ENCODE results near the gene PTPRM.

Gene PTPRM

GRCh38 chr18:8174771-8175170, 607.7 kb downstream of the PTPRM start:
- Mint-ChIP-seq H3K36me3 (no peaks in the 10 kb centered on the region), H3K27me3 (no peaks in the 10 kb centered on the region), H3K4me3 (no peak overlapping the region), H3K9me3 (peaks cover 3 to 5% of the 10 kb centered on the region in 2 donors), H3K27ac (no peak overlapping the region), H3K4me1 (no peaks in the 10 kb centered on the region)
- ATAC-seq (replicated peaks) (no peak), DNase-seq (no peak)

GRCh38 chr18:8175501-8176061, 608.5 kb downstream of the PTPRM start:
- no peaks in the 10 kb centered on the region for H3K27me3 Mint-ChIP-seq
- DNase-seq (no peak), ATAC-seq (replicated peaks) (no peak)
- H3K4me1 Mint-ChIP-seq = no peaks in the 10 kb centered on the region
- H3K36me3 Mint-ChIP-seq = no peaks in the 10 kb centered on the region
- H3K4me3 Mint-ChIP-seq = no peak overlapping the region
- peaks cover 7 to 8% of the 10 kb centered on the region in 2 donors for H3K9me3 Mint-ChIP-seq
- H3K27ac Mint-ChIP-seq = no peak overlapping the region

DNA sequence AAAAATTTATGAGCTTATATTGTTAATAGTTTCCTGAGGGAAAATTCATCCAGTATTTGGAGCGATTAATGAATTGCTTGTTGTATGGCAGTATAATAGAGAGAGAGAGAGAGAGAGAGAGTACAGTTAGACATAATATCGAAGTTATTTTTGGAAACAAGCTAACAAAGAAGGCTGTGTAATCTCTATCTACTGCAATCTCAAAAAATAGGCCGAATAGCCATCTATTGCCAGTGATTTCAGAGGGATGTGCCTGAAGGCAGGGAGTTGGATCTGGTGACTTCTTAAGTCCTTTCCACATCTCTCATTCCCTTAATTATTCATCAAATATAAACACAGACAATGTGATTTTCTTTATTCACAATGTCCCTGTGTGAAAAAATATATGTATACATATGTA, 609.0 kb downstream of the PTPRM start:
- H3K36me3 Mint-ChIP-seq = no peaks in the 10 kb centered on the region
- H3K27me3 Mint-ChIP-seq = no peaks in the 10 kb centered on the region
- H3K4me3 Mint-ChIP-seq = no peak overlapping the region
- H3K9me3 Mint-ChIP-seq = peaks cover 7 to 8% of the 10 kb centered on the region in 2 donors
- DNase-seq (no peak), ATAC-seq (replicated peaks) (no peak)
- H3K4me1 Mint-ChIP-seq = no peaks in the 10 kb centered on the region
- H3K27ac Mint-ChIP-seq = no peak overlapping the region

DNA sequence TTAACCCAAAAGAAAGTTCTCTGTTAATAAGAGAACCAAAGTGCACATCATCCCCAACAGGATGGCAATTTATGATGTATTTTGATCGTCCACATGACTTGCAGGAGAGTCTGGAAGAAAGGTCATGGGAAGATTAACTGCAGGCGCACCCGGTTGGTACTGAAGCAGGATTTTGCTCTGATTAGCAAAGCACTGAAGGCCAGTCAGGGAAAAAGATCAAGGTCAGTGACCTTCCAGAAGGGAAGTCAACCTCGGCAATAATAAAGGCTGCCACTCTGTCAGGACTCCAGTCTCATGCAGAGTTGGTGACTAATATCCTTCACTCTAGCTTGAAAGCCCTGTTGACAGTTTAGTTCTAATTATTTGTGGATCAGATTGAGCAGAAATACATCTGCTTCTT, 609.4 kb downstream of the PTPRM start:
- H3K36me3 Mint-ChIP-seq = no peaks in the 10 kb centered on the region
- DNase-seq (no peak), ATAC-seq (replicated peaks) (no peak)
- no peak overlapping the region for H3K4me3 Mint-ChIP-seq
- no peaks in the 10 kb centered on the region for H3K27me3 Mint-ChIP-seq
- H3K27ac Mint-ChIP-seq = no peak overlapping the region
- H3K4me1 Mint-ChIP-seq = no peaks in the 10 kb centered on the region
- H3K9me3 Mint-ChIP-seq = peaks cover 7 to 8% of the 10 kb centered on the region in 2 donors

DNA sequence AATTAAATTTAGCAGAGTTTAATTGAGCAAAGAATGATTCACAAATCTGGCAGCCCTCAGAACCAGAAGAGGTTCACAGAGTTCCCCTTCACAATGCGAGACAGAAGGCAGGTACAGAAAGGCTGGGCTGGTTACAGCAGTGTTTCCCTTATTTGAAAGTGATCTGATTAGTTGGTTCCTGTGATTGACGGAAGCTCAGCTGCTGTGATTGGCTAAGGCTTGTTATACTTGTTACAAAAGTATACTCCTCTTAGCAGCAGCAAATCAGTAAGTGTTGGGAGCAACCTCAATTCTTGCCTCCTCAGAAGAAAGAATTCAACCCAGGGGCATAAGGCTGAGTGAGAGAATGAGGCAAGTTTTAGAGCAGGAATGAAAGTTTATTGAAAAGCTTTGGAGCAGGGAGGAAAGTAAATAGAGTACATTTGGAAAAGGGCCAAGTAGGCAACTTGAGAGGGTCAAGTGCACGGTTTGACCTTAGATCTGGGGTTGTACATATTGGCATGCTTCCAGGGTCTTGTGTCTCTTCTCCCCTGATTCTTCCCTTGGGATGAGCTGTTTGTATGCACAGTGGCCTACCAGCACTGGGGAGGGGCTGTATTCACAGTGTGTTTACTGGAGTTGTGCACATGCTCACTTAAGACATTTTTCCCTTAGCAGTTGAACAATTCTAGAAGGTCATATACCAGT, 610.4 kb downstream of the PTPRM start:
- DNase-seq (no peak), ATAC-seq (replicated peaks) (no peak)
- Mint-ChIP-seq H3K4me1 (no peaks in the 10 kb centered on the region), H3K4me3 (no peak overlapping the region), H3K27ac (no peak overlapping the region), H3K27me3 (no peaks in the 10 kb centered on the region), H3K9me3 (peaks cover 7 to 8% of the 10 kb centered on the region in 2 donors), H3K36me3 (no peaks in the 10 kb centered on the region)

DNA sequence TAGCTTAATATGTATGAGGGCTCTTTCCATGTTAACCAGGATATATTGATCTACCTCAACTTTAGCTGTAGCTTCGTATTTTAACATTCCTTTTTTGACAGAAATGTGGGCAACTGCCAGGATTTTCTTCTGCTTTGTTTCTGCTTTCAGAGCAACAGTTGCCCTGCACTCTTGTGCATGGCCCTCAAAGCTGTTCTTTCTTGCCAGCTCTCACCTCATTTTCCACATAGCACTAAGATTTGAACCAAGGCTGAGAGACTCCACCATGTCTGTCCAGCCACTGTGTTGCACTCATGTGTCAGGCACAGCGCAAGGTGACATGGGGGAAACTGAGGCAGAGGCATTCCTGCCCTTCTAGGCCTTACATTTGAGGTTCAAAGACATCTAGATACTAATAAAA, 619.3 kb downstream of the PTPRM start:
- peaks cover 0 to 6% of the 10 kb centered on the region in 2 donors for H3K9me3 Mint-ChIP-seq
- DNase-seq = no peak
- H3K4me1 Mint-ChIP-seq = no peaks in the 10 kb centered on the region
- ATAC-seq (replicated peaks) = no peak
- H3K27ac Mint-ChIP-seq = no peak overlapping the region
- H3K27me3 Mint-ChIP-seq = peaks cover 0 to 5% of the 10 kb centered on the region in 2 donors
- H3K4me3 Mint-ChIP-seq = no peak overlapping the region
- H3K36me3 Mint-ChIP-seq = no peaks in the 10 kb centered on the region

DNA sequence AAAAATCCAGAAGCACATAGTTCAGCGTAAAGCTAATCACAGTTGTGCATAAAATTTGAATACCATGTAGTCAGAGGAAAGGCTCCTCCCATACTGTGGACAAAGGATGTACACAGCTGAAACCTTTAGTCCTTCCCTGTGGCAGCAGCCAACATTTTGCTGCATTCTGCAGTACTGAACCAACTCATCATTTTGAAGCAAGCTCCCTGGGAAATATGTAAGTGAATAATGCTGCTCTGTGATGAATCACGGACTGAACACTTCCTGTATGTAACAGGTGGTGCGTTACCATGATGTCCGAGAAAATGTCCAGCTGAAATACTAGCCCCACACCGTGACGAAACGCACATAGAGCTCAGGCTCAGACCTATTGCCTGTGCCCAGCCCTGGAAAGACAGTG, 621.1 kb downstream of the PTPRM start:
- no peak overlapping the region for H3K27ac Mint-ChIP-seq
- peaks cover 0 to 5% of the 10 kb centered on the region in 2 donors for H3K27me3 Mint-ChIP-seq
- no peaks in the 10 kb centered on the region for H3K36me3 Mint-ChIP-seq
- ATAC-seq (replicated peaks) (no peak), DNase-seq (no peak)
- H3K4me3 Mint-ChIP-seq = no peak overlapping the region
- H3K4me1 Mint-ChIP-seq = no peaks in the 10 kb centered on the region
- H3K9me3 Mint-ChIP-seq = peaks cover 0 to 4% of the 10 kb centered on the region in 2 donors

DNA sequence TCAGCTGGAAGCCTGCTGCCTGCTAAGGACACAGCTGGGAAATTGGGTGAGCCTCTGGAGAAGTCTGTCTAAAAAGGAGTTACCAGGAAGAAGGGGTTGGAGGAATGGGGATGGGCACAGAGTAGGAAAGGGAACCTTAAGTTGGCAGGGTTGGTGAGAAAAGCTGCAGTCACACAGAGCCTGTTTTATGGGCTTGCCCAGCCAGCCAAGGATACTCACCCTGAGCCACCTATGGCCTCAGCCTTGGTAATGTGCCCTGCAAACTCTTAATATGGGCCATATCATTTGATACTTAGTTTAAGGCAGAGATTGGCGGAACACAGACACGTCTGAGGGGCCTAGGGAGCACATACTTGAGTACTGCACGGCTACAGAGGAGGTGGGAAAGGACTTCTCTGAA, 623.9 kb downstream of the PTPRM start:
- no peak overlapping the region for H3K4me3 Mint-ChIP-seq
- H3K4me1 Mint-ChIP-seq = no peaks in the 10 kb centered on the region

GRCh38 chr18:8194431-8194830, 627.3 kb downstream of the PTPRM start:
- ATAC-seq (replicated peaks) (no peak), DNase-seq (no peak)
- Mint-ChIP-seq H3K4me3 (no peak overlapping the region), H3K36me3 (no peaks in the 10 kb centered on the region), H3K4me1 (no peaks in the 10 kb centered on the region), H3K27ac (no peak overlapping the region), H3K27me3 (no peaks in the 10 kb centered on the region), H3K9me3 (peaks cover 0 to 3% of the 10 kb centered on the region in 2 donors)

More for the DNA sequence above, 623.9 kb downstream of the PTPRM start:
- Mint-ChIP-seq H3K27me3 (peaks cover 0 to 5% of the 10 kb centered on the region in 2 donors), H3K36me3 (no peaks in the 10 kb centered on the region), H3K9me3 (peaks cover 3 to 4% of the 10 kb centered on the region in 2 donors), H3K27ac (no peak overlapping the region)
- no peak for ATAC-seq (replicated peaks)
- DNase-seq = no peak

DNA sequence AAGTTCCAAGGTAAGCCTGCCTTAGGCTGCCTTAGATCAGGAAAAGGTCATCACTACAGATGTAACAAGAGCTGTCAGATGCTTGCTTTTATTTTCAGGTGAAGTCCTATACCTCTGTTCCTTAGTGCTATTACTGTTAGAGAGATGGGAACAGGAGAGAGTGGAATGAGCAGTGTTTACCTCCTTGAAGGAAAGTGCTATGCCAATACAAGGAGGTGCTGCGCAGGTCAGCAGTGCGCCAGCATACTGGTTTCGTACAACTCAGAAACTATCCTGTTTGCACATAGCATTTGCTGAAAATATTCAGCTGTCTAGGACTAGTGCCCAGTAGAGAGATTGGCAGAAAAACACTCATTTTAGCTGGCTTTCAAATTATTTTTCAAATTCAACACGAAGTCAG, 629.1 kb downstream of the PTPRM start:
- H3K27ac Mint-ChIP-seq = no peak overlapping the region
- H3K9me3 Mint-ChIP-seq = peaks cover 0 to 3% of the 10 kb centered on the region in 2 donors
- no peaks in the 10 kb centered on the region for H3K27me3 Mint-ChIP-seq
- H3K4me1 Mint-ChIP-seq = no peaks in the 10 kb centered on the region
- no peaks in the 10 kb centered on the region for H3K36me3 Mint-ChIP-seq
- no peak overlapping the region for H3K4me3 Mint-ChIP-seq
- no peak for ATAC-seq (replicated peaks)
- DNase-seq = no peak

- Mint-ChIP-seq H3K9me3 (peaks cover 0 to 3% of the 10 kb centered on the region in 2 donors), H3K27me3 (no peaks in the 10 kb centered on the region), H3K4me1 (no peaks in the 10 kb centered on the region), H3K36me3 (no peaks in the 10 kb centered on the region), H3K27ac (no peak overlapping the region), H3K4me3 (no peak overlapping the region)
- ATAC-seq (replicated peaks) = no peak
- DNase-seq = no peak
Measured at GRCh38 chr18:8197499-8197898, 630.4 kb downstream of the PTPRM start.

- Mint-ChIP-seq H3K36me3 (no peaks in the 10 kb centered on the region), H3K4me1 (no peaks in the 10 kb centered on the region), H3K27ac (no peak overlapping the region), H3K27me3 (no peaks in the 10 kb centered on the region), H3K4me3 (no peak overlapping the region), H3K9me3 (peaks cover 6 to 11% of the 10 kb centered on the region in 2 donors)
- ATAC-seq (replicated peaks) (no peak), DNase-seq (no peak)
Measured at GRCh38 chr18:8207996-8208395, 640.9 kb downstream of the PTPRM start.

- H3K27me3 Mint-ChIP-seq = no peaks in the 10 kb centered on the region
- H3K4me1 Mint-ChIP-seq = no peaks in the 10 kb centered on the region
- H3K27ac Mint-ChIP-seq = no peak overlapping the region
- H3K9me3 Mint-ChIP-seq = peaks cover 6 to 11% of the 10 kb centered on the region in 2 donors
- H3K36me3 Mint-ChIP-seq = no peaks in the 10 kb centered on the region
- DNase-seq (no peak), ATAC-seq (replicated peaks) (no peak)
- H3K4me3 Mint-ChIP-seq = no peak overlapping the region
Measured at GRCh38 chr18:8208716-8209115, 641.6 kb downstream of the PTPRM start.

DNA sequence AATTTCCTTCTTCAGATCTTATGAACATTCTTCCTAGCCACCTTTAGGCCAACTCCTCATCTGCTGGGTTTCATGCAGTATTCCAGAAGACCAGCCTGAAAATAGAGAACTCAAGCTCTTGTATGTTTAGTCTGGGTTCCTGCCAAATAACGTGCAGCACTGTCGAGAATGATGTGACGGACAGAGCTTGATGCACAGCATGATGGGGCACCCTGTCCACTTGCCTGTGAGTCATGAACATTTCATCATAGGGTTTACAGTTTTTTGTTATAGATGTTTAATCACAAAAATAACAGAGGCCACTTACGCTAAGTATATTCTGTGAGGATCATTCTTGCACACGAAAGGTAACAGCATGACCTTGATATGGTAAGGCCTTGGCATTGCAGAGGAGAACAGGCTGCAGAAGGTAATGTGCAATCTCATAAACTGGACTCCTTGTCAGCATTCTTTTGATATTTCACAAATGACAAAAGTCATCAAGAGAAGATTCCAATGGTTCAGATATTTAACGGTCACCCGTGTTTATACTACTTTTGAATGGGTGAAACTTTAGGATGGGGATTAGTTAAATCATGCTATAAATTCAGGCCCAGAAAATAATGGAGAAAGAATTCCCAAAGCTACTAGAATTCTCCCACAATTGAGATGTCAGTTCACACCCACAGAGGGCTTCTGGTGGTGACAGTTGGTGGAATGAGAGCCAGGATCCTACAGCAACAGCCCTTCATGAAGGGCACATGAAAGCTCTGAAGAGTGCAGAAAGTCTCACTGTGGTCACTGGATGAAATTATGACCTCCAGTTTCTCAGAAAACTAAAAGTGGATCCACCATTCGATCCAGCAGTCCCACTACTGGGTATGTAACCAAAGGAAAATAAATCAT, 646.0 kb downstream of the PTPRM start:
- Mint-ChIP-seq H3K9me3 (peaks cover 6 to 11% of the 10 kb centered on the region in 2 donors), H3K36me3 (no peaks in the 10 kb centered on the region), H3K27me3 (no peaks in the 10 kb centered on the region), H3K4me1 (no peaks in the 10 kb centered on the region), H3K4me3 (no peak overlapping the region), H3K27ac (no peak overlapping the region)
- ATAC-seq (replicated peaks) (no peak), DNase-seq (no peak)

GRCh38 chr18:8215741-8216140, 648.6 kb downstream of the PTPRM start:
- no peaks in the 10 kb centered on the region for H3K36me3 Mint-ChIP-seq

More at GRCh38 chr18:8215741-8216140, 648.6 kb downstream of the PTPRM start:
- no peak overlapping the region for H3K27ac Mint-ChIP-seq
- H3K27me3 Mint-ChIP-seq = no peaks in the 10 kb centered on the region
- DNase-seq (no peak), ATAC-seq (replicated peaks) (no peak)
- no peak overlapping the region for H3K4me3 Mint-ChIP-seq
- no peaks in the 10 kb centered on the region for H3K4me1 Mint-ChIP-seq
- H3K9me3 Mint-ChIP-seq = peaks cover 3 to 4% of the 10 kb centered on the region in 2 donors
